ENCODE data around the gene VPS11. TPM values are rescaled to one million over a fixed set of nuclear protein-coding genes. Genes with fewer than 3 reads are reported as not detected.
"Not testable (repeated sequence)": the region's sequence is repeated elsewhere in the genome, so short reads cannot be mapped to it uniquely, and the experiment has no call there.

Gene VPS11
- total RNA-seq, 4 donors from 2014 or later, result 37.2 to 57.2 (median 47.9) TPM

GRCh38 chr11:119099711-119100110 lies 32.1 kb downstream of the VPS11 start:
- H3K4me1 ChIP-seq, result peaks cover 34% of the 10 kb centered on the region
- no peaks in the 10 kb centered on the region for H3K9me3 ChIP-seq
- no peak overlapping the region for H3K4me3 ChIP-seq
- DNase-seq (ENCODE audit: low spot score in 2 of 2), result no peak
- 80% methylated on average over 6 of the region's 6 CpGs for WGBS
- H3K27me3 ChIP-seq, result no peaks in the 10 kb centered on the region
- H3K27ac ChIP-seq, result no peak overlapping the region
- peaks cover 22% of the 10 kb centered on the region for H3K36me3 ChIP-seq
- no peak for TF ChIP-seq POLR2A (IDR thresholded peaks at IDR 0.05)
- TF ChIP-seq POLR2AphosphoS5 (IDR thresholded peaks at IDR 0.05), result no peak
- TF ChIP-seq EP300 (IDR thresholded peaks at IDR 0.05), result no peak

- Histone ChIP-seq H3K27ac (no peak overlapping the region), H3K27me3 (no peaks in the 10 kb centered on the region), H3K4me3 (peak overlapping the region; percentile 88), H3K9me3 (no peaks in the 10 kb centered on the region), H3K4me1 (peaks cover 34% of the 10 kb centered on the region), H3K36me3 (peaks cover 22% of the 10 kb centered on the region)
- 45% methylated on average over 11 of the region's 11 CpGs for WGBS
- DNase-seq (ENCODE audit: low spot score in 2 of 2), result no peak
- TF ChIP-seq POLR2AphosphoS5 (IDR thresholded peaks at IDR 0.05), result no peak
Observed at GRCh38 chr11:119100246-119100970, 32.8 kb downstream of the VPS11 start.

DNA sequence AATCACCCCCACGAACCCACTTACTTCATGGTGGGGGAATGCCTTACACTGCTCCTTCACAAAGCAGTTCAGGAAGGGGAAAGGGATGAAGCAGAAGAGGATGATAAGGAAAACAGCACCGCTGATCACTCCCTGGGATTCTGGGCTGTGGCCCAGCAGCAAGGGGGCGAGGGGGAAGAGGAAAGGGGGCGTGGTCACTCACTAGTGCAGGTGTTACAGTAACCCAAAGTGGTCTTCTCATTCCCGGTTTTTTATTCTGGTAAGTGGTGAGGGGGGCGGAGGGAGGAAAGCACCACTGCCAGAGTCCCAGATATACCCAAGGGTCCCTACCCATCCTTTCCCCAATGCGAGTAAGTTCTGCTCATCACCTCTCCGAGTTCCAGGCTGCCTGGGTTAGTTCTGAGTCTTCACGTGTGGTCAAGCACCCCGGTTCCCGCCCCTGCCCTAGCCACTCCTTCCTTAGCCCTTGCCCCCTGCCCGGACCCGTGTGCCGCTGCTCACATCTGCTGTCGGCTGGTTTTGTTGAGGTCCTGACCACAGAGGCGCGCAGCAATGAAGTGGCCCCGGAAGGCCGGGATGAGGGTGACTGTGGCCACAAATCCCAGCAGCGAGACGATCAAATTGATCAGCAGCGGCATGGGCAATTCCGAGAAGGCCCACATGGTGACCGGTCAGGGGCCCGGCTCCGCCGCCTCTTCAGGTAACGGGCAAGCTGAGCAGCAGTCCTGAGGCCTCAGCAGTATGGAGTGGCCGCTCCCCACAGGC lies 33.6 kb downstream of the VPS11 start:
- DNase-seq (ENCODE audit: low spot score in 2 of 2), result no peak
- no peaks in the 10 kb centered on the region for H3K27me3 ChIP-seq
- no peaks in the 10 kb centered on the region for H3K9me3 ChIP-seq
- 2% methylated on average over 26 of the region's 29 CpGs for WGBS
- H3K36me3 ChIP-seq, result peaks cover 22% of the 10 kb centered on the region
- no peak for TF ChIP-seq EP300 (IDR thresholded peaks at IDR 0.05)
- TF ChIP-seq CTCF (IDR thresholded peaks at IDR 0.05), result no peak
- no peak for TF ChIP-seq POLR2AphosphoS5 (IDR thresholded peaks at IDR 0.05)
- TF ChIP-seq POLR2A (IDR thresholded peaks at IDR 0.05), result no peak
- H3K27ac ChIP-seq, result peak overlapping the region; percentile 95
- H3K4me3 ChIP-seq, result peak overlapping the region; percentile 88
- H3K4me1 ChIP-seq, result peaks cover 34% of the 10 kb centered on the region

- Histone ChIP-seq H3K36me3 (peaks cover 16% of the 10 kb centered on the region), H3K4me1 (peaks cover 41% of the 10 kb centered on the region), H3K27me3 (no peaks in the 10 kb centered on the region), H3K9me3 (no peaks in the 10 kb centered on the region), H3K27ac (peak within 1 kb of the TSS; percentile 95), H3K4me3 (peak within 1 kb of the TSS; percentile 88)
- WGBS, result under 1% methylated on average over 32 of the region's 32 CpGs
- peak; percentile 96 for DNase-seq (ENCODE audit: low spot score in 2 of 2)
- TF ChIP-seq EP300 (IDR thresholded peaks at IDR 0.05), result no peak
- no peak for TF ChIP-seq CTCF (IDR thresholded peaks at IDR 0.05)
- TF ChIP-seq POLR2AphosphoS5 (IDR thresholded peaks at IDR 0.05), result peak in 2 of 3 donors; percentile 53 to 87
- TF ChIP-seq POLR2A (IDR thresholded peaks at IDR 0.05), result no peak
Observed at GRCh38 chr11:119101759-119102423, 34.3 kb downstream of the VPS11 start, which contains the start of gene DPAGT1. Gene DPAGT1 (minus strand): TSS chr11:119101853. CDS start chr11:119101655, 198 bp downstream.

GRCh38 chr11:119103161-119103664 lies 35.6 kb downstream of the VPS11 start:
- not testable (repeated sequence) for H3K36me3 ChIP-seq; DNase-seq (ENCODE audit: low spot score in 2 of 2); H3K27me3 ChIP-seq; H3K9me3 ChIP-seq
- Histone ChIP-seq H3K4me1 (peaks cover 50% of the 10 kb centered on the region), H3K4me3 (peak overlapping the region; percentile 88), H3K27ac (peak overlapping the region; percentile 95)
- WGBS, result 82% methylated on average over 18 of the region's 18 CpGs

DNA sequence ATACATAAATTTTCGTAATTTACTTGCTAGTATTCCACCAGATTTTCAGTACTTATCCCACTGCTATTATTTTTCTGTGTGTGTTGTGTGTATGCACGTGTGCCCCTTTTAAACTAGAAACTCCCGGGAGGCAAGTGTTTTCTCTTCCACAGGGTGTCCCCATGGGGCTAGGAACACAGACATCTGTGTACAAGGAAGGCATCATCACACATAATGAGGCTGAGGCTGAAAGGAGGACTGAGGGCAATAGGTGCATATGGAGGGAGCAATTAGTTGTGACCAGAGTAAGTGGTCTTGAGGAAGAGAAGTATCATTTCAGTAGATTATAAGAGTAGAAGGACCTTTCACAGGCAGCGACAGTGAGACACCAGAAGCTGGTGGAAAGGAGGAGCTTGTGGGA lies 36.2 kb downstream of the VPS11 start:
- no peak overlapping the region for H3K4me3 ChIP-seq
- no peaks in the 10 kb centered on the region for H3K9me3 ChIP-seq
- 50% methylated on average over 4 of the region's 4 CpGs for WGBS
- no peaks in the 10 kb centered on the region for H3K36me3 ChIP-seq
- TF ChIP-seq CTCF (IDR thresholded peaks at IDR 0.05), result no peak
- TF ChIP-seq POLR2AphosphoS5 (IDR thresholded peaks at IDR 0.05), result no peak
- TF ChIP-seq POLR2A (IDR thresholded peaks at IDR 0.05), result no peak
- H3K27me3 ChIP-seq, result no peaks in the 10 kb centered on the region
- peaks cover 56% of the 10 kb centered on the region for H3K4me1 ChIP-seq
- DNase-seq (ENCODE audit: low spot score in 2 of 2), result no peak
- no peak overlapping the region for H3K27ac ChIP-seq
